Motor neuron (in vitro differentiated cells): ENCODE measurements around the gene OLFML2A. TPM values are rescaled to one million over a fixed set of nuclear protein-coding genes. Genes with fewer than 3 reads are reported as not detected.
"Not testable (repeated sequence)": the region's sequence is repeated elsewhere in the genome, so short reads cannot be mapped to it uniquely, and the experiment has no call there.

Experiments
- ATAC-seq, 8 experiments: fragments of 200-7000 bp; cut with Tn5 transposase; replicated peaks in 6 of 8; 2 replicates each; pipeline ENCODE4 v1.8.0; 2021; ENCODE audit warnings: mild to moderate bottlenecking in 8 of 8, moderate library complexity in 8 of 8
- H3K27ac ChIP-seq, 2 donors: fragments of 250-450 bp; sonication (Bioruptor Pico); 2 replicates each; pipeline ENCODE4 v1.9.0; 2021; ENCODE audit warnings: antibody characterized with exemption in 2 of 2, mild to moderate bottlenecking in 2 of 2, moderate library complexity in 1 of 2
- H3K4me1 ChIP-seq, 2 donors: fragments of 250-450 bp; sonication (Bioruptor Pico); replicated peaks in 1 of 2; 2 replicates each; pipeline ENCODE4 v1.6.1; 2021; ENCODE audit warnings: antibody characterized with exemption in 2 of 2, mild to moderate bottlenecking in 2 of 2, moderate library complexity in 1 of 2
- H3K4me3 ChIP-seq, 5 donors: fragments of 250-450 bp; sonication (Bioruptor Pico); 2 replicates each; pipeline ENCODE4 v1.9.0; 2021; ENCODE audit warnings: antibody characterized with exemption in 5 of 5, mild to moderate bottlenecking in 5 of 5, moderate library complexity in 4 of 5
- WGBS, 10 experiments: fragments of 450-650 bp; shearing (Covaris generic); methylation state at CpG; one replicate each; pipeline ENCODE4 v1.0.0; 2022; 5-methylcytosine and 5-hydroxymethylcytosine counted together
- in situ Hi-C, 9 experiments: fragments of 400-800 bp; cut with MboI; loops; one replicate each; pipeline ENCODE4 v1.15.0; 2021; ENCODE audit warnings: low sequenced_read_pairs in 9 of 9, low pct_unique_long_range_greater_than_20kb in 2 of 9; ENCODE audit not compliant: unreplicated experiment in 9 of 9
- total RNA-seq, 8 experiments: library from RNA; unstranded; fragments of 300-600 nt; gene quantifications; 2 replicates each; pipeline versions ENCODE4 v1.2.3 to v1.2.4, GENCODE V29; 2022

Gene OLFML2A
- total RNA-seq, 8 experiments from 2014 or later: 0.10 to 14.3 (median 0.37) TPM

- H3K4me1 ChIP-seq: peaks cover 6 to 20% of the 10 kb centered on the region in 2 donors
- 0 to 90% (median 47%) methylated on average over 2 to 19 of the region's 39 CpGs; no CpG with 5 or more reads in 1 of the 10 experiments for WGBS, 10 experiments
- no peak overlapping the region for H3K27ac ChIP-seq
- peak overlapping the region; percentile 76 to 96 (median 92) for H3K4me3 ChIP-seq
- in situ Hi-C loops: loop anchor here in 8 of 9 experiments (5.0 to 25.0 kb wide), 5 partner anchors 73 to 603 kb away; partner anchors contain the start of genes WDR38 (in 5 of the 8), ARPC5L (in 1 of the 8) and RPL35 (in 1 of the 8)
- peak in 3 of 8 experiments; percentile 2 to 5 (median 4) for ATAC-seq
Observed at GRCh38 chr9:124771867-124772679, 4.9 kb upstream of the OLFML2A start.

- H3K27ac ChIP-seq, ATAC-seq, H3K4me3 ChIP-seq: not testable (repeated sequence)
- in situ Hi-C loops: loop anchor here in 8 of 9 experiments (5.0 to 25.0 kb wide), 5 partner anchors 72 to 602 kb away; partner anchors contain the start of genes WDR38 (in 5 of the 8), ARPC5L (in 1 of the 8) and RPL35 (in 1 of the 8)
- H3K4me1 ChIP-seq: peaks cover 3 to 12% of the 10 kb centered on the region in 2 donors
- 57 to 90% (median 75%) methylated on average over 1 to 3 of the region's 15 CpGs; no CpG with 5 or more reads in 5 of the 10 experiments for WGBS, 10 experiments
Observed at GRCh38 chr9:124772877-124773276, 4.1 kb upstream of the OLFML2A start.

GRCh38 chr9:124773473-124774128 lies 3.3 kb upstream of the OLFML2A start:
- H3K4me1 ChIP-seq: peaks cover 3 to 4% of the 10 kb centered on the region in 2 donors
- no peak overlapping the region for H3K27ac ChIP-seq
- H3K4me3 ChIP-seq: no peak overlapping the region
- WGBS, 10 experiments: 0 to 83% (median 67%) methylated on average over 1 of the region's 1 CpG; no CpG with 5 or more reads in 7 of the 10 experiments
- ATAC-seq: no peak
- in situ Hi-C loops: loop anchor here in 8 of 9 experiments (5.0 to 25.0 kb wide), 5 partner anchors 71 to 601 kb away; partner anchors contain the start of genes WDR38 (in 5 of the 8), ARPC5L (in 1 of the 8) and RPL35 (in 1 of the 8)

- in situ Hi-C loops: loop anchor here in 8 of 9 experiments (5.0 to 25.0 kb wide), 5 partner anchors 70 to 600 kb away; partner anchors contain the start of genes WDR38 (in 5 of the 8), ARPC5L (in 1 of the 8) and RPL35 (in 1 of the 8)
- Histone ChIP-seq H3K4me3 (no peak overlapping the region), H3K27ac (no peak overlapping the region), H3K4me1 (peaks cover 2 to 7% of the 10 kb centered on the region in 2 donors)
- 0 to 74% (median 26%) methylated on average over 1 to 9 of the region's 15 CpGs; no CpG with 5 or more reads in 1 of the 10 experiments for WGBS, 10 experiments
- ATAC-seq: peak in 1 of 8 experiments; percentile 3
Observed at GRCh38 chr9:124774129-124774978, 2.6 kb upstream of the OLFML2A start.

- 9 to 83% (median 47%) methylated on average over 1 to 8 of the region's 12 CpGs; no CpG with 5 or more reads in 1 of the 10 experiments for WGBS, 10 experiments
- no peak overlapping the region for H3K27ac ChIP-seq
- ATAC-seq: no peak
- peaks cover 3 to 13% of the 10 kb centered on the region in 2 donors for H3K4me1 ChIP-seq
- in situ Hi-C loops: loop anchor here in 5 of 9 experiments (10.0 kb wide), 3 partner anchors 68 to 598 kb away; partner anchors contain the start of gene WDR38 (in 2 of the 5)
- peak overlapping the region; percentile 35 to 49 (median 40) for H3K4me3 ChIP-seq
Observed at GRCh38 chr9:124776618-124776953, 347 bp upstream of the OLFML2A start.

GRCh38 chr9:124778575-124779367 lies 1.8 kb downstream of the OLFML2A start:
- WGBS, 10 experiments: 20 to 96% (median 83%) methylated on average over 2 to 9 of the region's 11 CpGs; no CpG with 5 or more reads in 2 of the 10 experiments
- no peak overlapping the region for H3K27ac ChIP-seq
- H3K4me1 ChIP-seq: peaks cover 3 to 13% of the 10 kb centered on the region in 2 donors
- no peak for ATAC-seq
- in situ Hi-C loops: loop anchor here in 5 of 9 experiments (10.0 kb wide), 3 partner anchors 66 to 596 kb away; partner anchors contain the start of gene WDR38 (in 2 of the 5)
- no peak overlapping the region for H3K4me3 ChIP-seq

GRCh38 chr9:124779368-124780059 lies 2.6 kb downstream of the OLFML2A start:
- H3K27ac ChIP-seq: no peak overlapping the region
- peak; percentile 14 to 69 (median 51) for ATAC-seq
- in situ Hi-C loops: loop anchor here in 5 of 9 experiments (10.0 kb wide), 3 partner anchors 65 to 595 kb away; partner anchors contain the start of gene WDR38 (in 2 of the 5)
- WGBS, 10 experiments: 0 to 26% (median 0%) methylated on average over 1 to 4 of the region's 6 CpGs; no CpG with 5 or more reads in 5 of the 10 experiments
- no peak overlapping the region for H3K4me3 ChIP-seq
- H3K4me1 ChIP-seq: peaks cover 3 to 13% of the 10 kb centered on the region in 2 donors

- no peak overlapping the region for H3K27ac ChIP-seq
- WGBS, 10 experiments: 0 to 100% (median 70%) methylated on average over 1 to 2 of the region's 14 CpGs; no CpG with 5 or more reads in 3 of the 10 experiments
- peaks cover 3 to 13% of the 10 kb centered on the region in 2 donors for H3K4me1 ChIP-seq
- in situ Hi-C loops: loop anchor here in 1 of 9 experiments (10.0 kb wide), 1 partner anchor 65 kb away; no protein-coding TSS in a partner anchor
- ATAC-seq: no peak
- H3K4me3 ChIP-seq: no peak overlapping the region
Observed at GRCh38 chr9:124780060-124780756, 3.3 kb downstream of the OLFML2A start.

GRCh38 chr9:124780757-124781151 lies 3.8 kb downstream of the OLFML2A start:
- WGBS, 10 experiments: 78 to 94% methylated on average over 3 of the region's 4 CpGs; no CpG with 5 or more reads in 8 of the 10 experiments
- in situ Hi-C loops: loop anchor here in 1 of 9 experiments (10.0 kb wide), 1 partner anchor 64 kb away; no protein-coding TSS in a partner anchor
- no peak for ATAC-seq
- Histone ChIP-seq H3K4me3 (no peak overlapping the region), H3K4me1 (peaks cover 3 to 13% of the 10 kb centered on the region in 2 donors), H3K27ac (no peak overlapping the region)

GRCh38 chr9:124781967-124782660 lies 5.2 kb downstream of the OLFML2A start:
- H3K4me1 ChIP-seq: peaks cover 3 to 10% of the 10 kb centered on the region in 2 donors
- H3K27ac ChIP-seq: no peak overlapping the region
- in situ Hi-C loops: loop anchor here in 1 of 9 experiments (10.0 kb wide), 1 partner anchor 63 kb away; no protein-coding TSS in a partner anchor
- no peak overlapping the region for H3K4me3 ChIP-seq
- no peak for ATAC-seq
- 60 to 100% (median 100%) methylated on average over 1 to 2 of the region's 3 CpGs; no CpG with 5 or more reads in 4 of the 10 experiments for WGBS, 10 experiments
